Measurements from ENCODE around the gene ARL14. TPM values are rescaled to one million over a fixed set of nuclear protein-coding genes. Genes with fewer than 3 reads are reported as not detected.

Gene ARL14
- total and polyA plus RNA-seq, 4 donors: 0.14 to 0.15 TPM; not detected in 2

DNA sequence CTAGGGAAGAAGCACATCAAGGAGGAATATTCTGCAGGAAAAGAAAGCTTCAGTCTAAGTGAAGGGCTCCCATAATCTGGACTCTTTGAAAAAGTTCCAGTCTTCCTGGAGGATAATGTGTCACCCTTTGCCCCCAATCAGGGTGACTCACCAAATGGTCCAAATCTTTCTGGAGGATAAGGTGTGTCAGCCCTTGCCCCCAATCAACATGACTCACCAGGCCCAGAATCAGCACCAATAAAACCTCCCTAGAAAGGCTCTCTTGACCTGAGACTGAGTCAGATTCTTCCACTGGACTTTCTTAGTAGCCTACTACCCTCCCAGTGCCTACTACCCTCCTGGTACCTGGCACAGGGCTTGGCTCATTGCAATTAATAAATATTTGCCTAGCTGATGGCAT lies 9.5 kb upstream of the ARL14 start:
- no peaks in the 10 kb centered on the region for H3K27me3 ChIP-seq (ENCODE audit: control insufficient read depth in 4 of 4, insufficient read depth in 4 of 4, low read length in 3 of 4)
- H3K4me1 ChIP-seq (ENCODE audit: control insufficient read depth in 4 of 4, insufficient read depth in 4 of 4, low read length in 3 of 4): peaks cover 5 to 10% (median 7%) of the 10 kb centered on the region in 4 donors
- H3K36me3 ChIP-seq (ENCODE audit: control insufficient read depth in 4 of 4, insufficient read depth in 3 of 4, low read depth in 1 of 4, low read length in 3 of 4): no peaks in the 10 kb centered on the region
- H3K27ac ChIP-seq (ENCODE audit: low read depth in 1 of 2, low read length in 2 of 2): no peak overlapping the region
- no peaks in the 10 kb centered on the region for H3K9me3 ChIP-seq (ENCODE audit: control insufficient read depth in 4 of 4, low read length in 3 of 4)
- no peak for DNase-seq (ENCODE audit: low spot score)
- TF ChIP-seq HNF4A (conservative IDR thresholded peaks at IDR 0.05) (peak in 1 of 2 donors; percentile 22), MAX (IDR thresholded peaks at IDR 0.05) (no peak), JUND (IDR thresholded peaks at IDR 0.05) (peak in 1 of 2 donors; percentile 20)
- no peak overlapping the region for H3K4me3 ChIP-seq (ENCODE audit: low read depth in 1 of 3, low read length in 3 of 3)
- H3K9ac ChIP-seq (ENCODE audit: low read depth in 1 of 2, low read length in 2 of 2): no peak overlapping the region

DNA sequence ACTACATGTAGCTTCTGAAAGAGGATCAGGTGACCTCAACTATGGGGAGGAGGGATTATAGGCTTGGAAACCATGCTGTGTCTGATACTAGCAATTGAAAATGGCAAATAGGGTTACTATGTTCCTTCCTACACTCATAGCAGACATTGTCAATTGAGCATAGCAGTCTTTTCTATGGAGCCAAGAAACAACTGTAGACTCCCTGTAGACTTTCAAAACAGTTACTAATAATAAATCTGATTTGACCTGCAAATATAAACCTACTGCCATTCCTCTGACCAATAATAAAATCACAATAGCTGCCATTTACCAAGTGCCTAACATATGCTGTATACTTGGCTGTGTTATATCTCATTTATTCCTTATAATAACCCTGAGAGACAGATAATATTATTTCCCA lies 8.5 kb upstream of the ARL14 start:
- no peak for DNase-seq (ENCODE audit: low spot score)

DNA sequence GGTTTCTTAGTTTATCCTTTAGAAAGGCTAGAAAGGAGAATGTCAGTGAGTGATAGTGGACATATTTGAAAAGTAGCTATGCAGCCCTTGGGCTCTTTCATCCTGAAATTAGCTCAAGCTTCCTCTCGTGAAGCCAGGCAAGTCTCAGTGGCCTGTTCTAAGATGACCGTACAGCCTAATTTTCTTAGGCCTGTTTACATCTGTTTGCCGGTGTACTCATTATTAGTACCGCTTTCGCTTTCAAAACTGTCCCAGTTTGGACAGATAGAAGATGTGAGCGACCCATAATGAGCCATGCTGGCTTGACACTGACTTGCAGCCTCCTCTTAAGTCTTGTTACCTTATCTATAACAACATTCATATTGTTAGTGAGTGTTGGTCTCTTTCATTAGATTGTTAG lies 5.7 kb upstream of the ARL14 start:
- Histone ChIP-seq H3K4me3 (ENCODE audit: low read depth in 1 of 3, low read length in 3 of 3) (peak overlapping the region in 1 of 3 donors; percentile 14), H3K27ac (ENCODE audit: low read depth in 1 of 2, low read length in 2 of 2) (peak overlapping the region; percentile 40 to 67), H3K4me1 (ENCODE audit: control insufficient read depth in 4 of 4, insufficient read depth in 4 of 4, low read length in 3 of 4) (peaks cover 10 to 38% (median 20%) of the 10 kb centered on the region in 4 donors), H3K9me3 (ENCODE audit: control insufficient read depth in 4 of 4, low read length in 3 of 4) (no peaks in the 10 kb centered on the region), H3K36me3 (ENCODE audit: control insufficient read depth in 4 of 4, insufficient read depth in 3 of 4, low read depth in 1 of 4, low read length in 3 of 4) (no peaks in the 10 kb centered on the region), H3K9ac (ENCODE audit: low read depth in 1 of 2, low read length in 2 of 2) (peak overlapping the region in 1 of 2 donors; percentile 33), H3K27me3 (ENCODE audit: control insufficient read depth in 4 of 4, insufficient read depth in 4 of 4, low read length in 3 of 4) (no peaks in the 10 kb centered on the region)
- 84% methylated on average over 6 of the region's 6 CpGs for WGBS
- no peak for DNase-seq (ENCODE audit: low spot score)
- TF ChIP-seq RAD21 (IDR thresholded peaks at IDR 0.05): peak in 1 of 2 donors; percentile 14
- TF ChIP-seq, protein P1, sequence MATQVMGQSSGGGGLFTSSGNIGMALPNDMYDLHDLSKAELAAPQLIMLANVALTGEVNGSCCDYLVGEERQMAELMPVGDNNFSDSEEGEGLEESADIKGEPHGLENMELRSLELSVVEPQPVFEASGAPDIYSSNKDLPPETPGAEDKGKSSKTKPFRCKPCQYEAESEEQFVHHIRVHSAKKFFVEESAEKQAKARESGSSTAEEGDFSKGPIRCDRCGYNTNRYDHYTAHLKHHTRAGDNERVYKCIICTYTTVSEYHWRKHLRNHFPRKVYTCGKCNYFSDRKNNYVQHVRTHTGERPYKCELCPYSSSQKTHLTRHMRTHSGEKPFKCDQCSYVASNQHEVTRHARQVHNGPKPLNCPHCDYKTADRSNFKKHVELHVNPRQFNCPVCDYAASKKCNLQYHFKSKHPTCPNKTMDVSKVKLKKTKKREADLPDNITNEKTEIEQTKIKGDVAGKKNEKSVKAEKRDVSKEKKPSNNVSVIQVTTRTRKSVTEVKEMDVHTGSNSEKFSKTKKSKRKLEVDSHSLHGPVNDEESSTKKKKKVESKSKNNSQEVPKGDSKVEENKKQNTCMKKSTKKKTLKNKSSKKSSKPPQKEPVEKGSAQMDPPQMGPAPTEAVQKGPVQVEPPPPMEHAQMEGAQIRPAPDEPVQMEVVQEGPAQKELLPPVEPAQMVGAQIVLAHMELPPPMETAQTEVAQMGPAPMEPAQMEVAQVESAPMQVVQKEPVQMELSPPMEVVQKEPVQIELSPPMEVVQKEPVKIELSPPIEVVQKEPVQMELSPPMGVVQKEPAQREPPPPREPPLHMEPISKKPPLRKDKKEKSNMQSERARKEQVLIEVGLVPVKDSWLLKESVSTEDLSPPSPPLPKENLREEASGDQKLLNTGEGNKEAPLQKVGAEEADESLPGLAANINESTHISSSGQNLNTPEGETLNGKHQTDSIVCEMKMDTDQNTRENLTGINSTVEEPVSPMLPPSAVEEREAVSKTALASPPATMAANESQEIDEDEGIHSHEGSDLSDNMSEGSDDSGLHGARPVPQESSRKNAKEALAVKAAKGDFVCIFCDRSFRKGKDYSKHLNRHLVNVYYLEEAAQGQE (IDR thresholded peaks at IDR 0.05): no peak

More for the DNA sequence above, 8.5 kb upstream of the ARL14 start:
- H3K4me3 ChIP-seq (ENCODE audit: low read depth in 1 of 3, low read length in 3 of 3): no peak overlapping the region
- no peak overlapping the region for H3K9ac ChIP-seq (ENCODE audit: low read depth in 1 of 2, low read length in 2 of 2)
- H3K27me3 ChIP-seq (ENCODE audit: control insufficient read depth in 4 of 4, insufficient read depth in 4 of 4, low read length in 3 of 4): no peaks in the 10 kb centered on the region
- H3K27ac ChIP-seq (ENCODE audit: low read depth in 1 of 2, low read length in 2 of 2): no peak overlapping the region
- no peaks in the 10 kb centered on the region for H3K9me3 ChIP-seq (ENCODE audit: control insufficient read depth in 4 of 4, low read length in 3 of 4)
- peaks cover 8 to 19% (median 12%) of the 10 kb centered on the region in 4 donors for H3K4me1 ChIP-seq (ENCODE audit: control insufficient read depth in 4 of 4, insufficient read depth in 4 of 4, low read length in 3 of 4)
- TF ChIP-seq GABPA (IDR thresholded peaks at IDR 0.05 in 1 of 2, conservative IDR thresholded peaks at IDR 0.05 in 1 of 2) (no peak), RXRA (IDR thresholded peaks at IDR 0.05) (no peak), TAF1 (conservative IDR thresholded peaks at IDR 0.05) (no peak), ATF3 (IDR thresholded peaks at IDR 0.05) (no peak), ZBTB33 (IDR thresholded peaks at IDR 0.05) (no peak), FOXA2 (IDR thresholded peaks at IDR 0.05) (no peak)
- H3K36me3 ChIP-seq (ENCODE audit: control insufficient read depth in 4 of 4, insufficient read depth in 3 of 4, low read depth in 1 of 4, low read length in 3 of 4): no peaks in the 10 kb centered on the region

Data from liver (tissue), 9 donors.